ENCODE data around the gene NOTCH1. TPM values are rescaled to one million over a fixed set of nuclear protein-coding genes. Genes with fewer than 3 reads are reported as not detected.

The NOTCH1 gene
- total and polyA plus RNA-seq, 2 of the 13 experiments (the other 11 are each of a cell fraction or from before 2014, with no cell fraction given): 0.09 to 0.35 TPM

GRCh38 chr9:136587145-136587943 lies 41.5 kb upstream of the NOTCH1 start (continued):
- TF ChIP-seq, protein P1, sequence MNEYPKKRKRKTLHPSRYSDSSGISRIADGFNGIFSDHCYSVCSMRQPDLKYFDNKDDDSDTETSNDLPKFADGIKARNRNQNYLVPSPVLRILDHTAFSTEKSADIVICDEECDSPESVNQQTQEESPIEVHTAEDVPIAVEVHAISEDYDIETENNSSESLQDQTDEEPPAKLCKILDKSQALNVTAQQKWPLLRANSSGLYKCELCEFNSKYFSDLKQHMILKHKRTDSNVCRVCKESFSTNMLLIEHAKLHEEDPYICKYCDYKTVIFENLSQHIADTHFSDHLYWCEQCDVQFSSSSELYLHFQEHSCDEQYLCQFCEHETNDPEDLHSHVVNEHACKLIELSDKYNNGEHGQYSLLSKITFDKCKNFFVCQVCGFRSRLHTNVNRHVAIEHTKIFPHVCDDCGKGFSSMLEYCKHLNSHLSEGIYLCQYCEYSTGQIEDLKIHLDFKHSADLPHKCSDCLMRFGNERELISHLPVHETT (CRISPR knock-in tag; conservative IDR thresholded peaks at IDR 0.05): no peak

DNA sequence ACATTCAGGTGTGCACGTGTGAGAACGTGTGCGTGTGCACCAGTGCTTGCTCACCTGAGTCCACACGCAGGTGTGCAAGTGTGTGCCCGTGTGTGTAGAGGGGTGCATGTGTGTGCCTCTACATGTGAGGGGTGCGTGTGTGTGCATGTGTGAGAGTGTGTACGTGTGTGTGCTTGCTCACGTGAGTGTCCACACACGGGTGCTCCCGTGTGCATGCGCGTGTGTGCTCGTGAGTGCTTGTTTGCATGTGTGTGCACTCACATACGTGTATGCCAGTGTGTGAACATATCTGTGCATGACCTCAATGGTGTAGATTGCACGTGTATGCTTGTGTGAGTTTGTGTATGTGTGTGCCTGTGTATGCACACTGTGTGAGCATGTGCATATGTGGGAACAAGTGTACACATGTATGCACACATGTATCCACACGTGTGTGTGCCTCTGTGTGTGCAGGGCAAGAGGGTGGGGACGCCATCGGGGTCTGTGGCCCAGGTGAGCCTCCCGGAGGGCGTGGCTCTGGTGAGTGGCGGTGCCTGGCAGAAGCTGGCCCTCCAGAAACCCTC lies 40.6 kb upstream of the NOTCH1 start:
- CTCF ChIA-PET (ENCODE audit: low intra/inter-chr PET ratio, low total read pairs): no interaction called here

More for the DNA sequence above, 40.6 kb upstream of the NOTCH1 start:
- TF ChIP-seq MNT (IDR thresholded peaks at IDR 0.05): peak; percentile 85
- TF ChIP-seq SNAPC2 (CRISPR knock-in tag; IDR thresholded peaks at IDR 0.05): no peak
- BruUV-seq (replicated peaks): no TSS peak
- no peaks in the 10 kb centered on the region for H3K9me3 ChIP-seq (ENCODE audit: low read length)
- DNase-seq (ENCODE audit: low spot score) (no peak), FAIRE-seq (no peak), ATAC-seq (no peak)
- no peaks in the 10 kb centered on the region for H3K79me2 ChIP-seq (ENCODE audit: insufficient read depth, low read length)
- in situ Hi-C loops (cut with HindIII; ENCODE audit: extremely low pct_ligation_motif_present, low pct_unique_long_range_greater_than_20kb) (no loop called here), intact Hi-C loops (cut with micrococcal nuclease; ENCODE audit: unreplicated experiment) (no loop called here)
- no peak overlapping the region for H2AFZ ChIP-seq (ENCODE audit: low read length)
- no peak overlapping the region for H3K9ac ChIP-seq (ENCODE audit: insufficient read depth, low read depth, low read length)
- WGBS (ENCODE audit: low lambda C conversion rate): 18% methylated on average over 17 of the region's 21 CpGs
- H3K4me3 ChIP-seq (replicated peaks in 1 of 3; ENCODE audit: insufficient read depth in 1 of 3, low read depth in 2 of 3, low read length in 3 of 3): no peak overlapping the region
- H3K4me2 ChIP-seq (ENCODE audit: low read depth, low read length): no peak overlapping the region
- H3K36me3 ChIP-seq (replicated peaks in 1 of 2; ENCODE audit: control insufficient read depth in 1 of 2, insufficient read depth in 2 of 2, low read length in 2 of 2): no peaks in the 10 kb centered on the region
- POLR2A ChIA-PET: no interaction called here
- H3K27me3 ChIP-seq (ENCODE audit: control insufficient read depth in 1 of 2, insufficient read depth in 2 of 2, low read length in 2 of 2): peaks cover 35 to 85% of the 10 kb centered on the region in 2 experiments; a peak in 4 of 5 replicates
- H4K20me1 ChIP-seq (ENCODE audit: insufficient read depth, low read length): no peaks in the 10 kb centered on the region; the same call in 1 of the 2 replicates
- no peak overlapping the region for H3K27ac ChIP-seq (ENCODE audit: extremely low read length, insufficient read depth, low read length)
- no peaks in the 10 kb centered on the region for H3K4me1 ChIP-seq (ENCODE audit: insufficient read depth, low read length)
